ENCODE results near the gene RBM20. TPM values are rescaled to one million over a fixed set of nuclear protein-coding genes. Genes with fewer than 3 reads are reported as not detected.

Gene RBM20
- total and polyA plus RNA-seq, 12 donors = 0.07 to 2.3 (median 0.28) TPM; not detected in 2

DNA sequence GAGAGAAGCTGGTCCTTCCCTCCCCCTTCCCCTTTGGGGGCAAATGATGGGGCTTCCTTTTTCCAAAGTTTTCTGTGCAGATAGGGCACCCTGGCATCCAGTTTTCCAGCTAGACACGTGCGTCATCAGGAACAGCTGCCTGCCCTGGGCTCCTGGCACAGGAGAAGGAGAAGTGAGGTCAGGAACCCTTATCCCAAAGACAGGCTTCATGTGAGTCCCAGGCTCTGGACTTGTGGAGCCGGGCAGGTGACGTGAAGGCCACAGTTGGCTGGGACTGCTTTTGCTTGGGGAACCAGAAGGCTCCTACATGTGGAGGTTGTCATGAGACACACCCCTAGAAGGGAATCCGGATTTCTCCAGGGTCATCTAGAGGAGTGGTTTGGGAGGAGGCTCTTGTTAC is 66.5 kb downstream of the RBM20 start:
- DNase-seq = no peak
- no peak overlapping the region for H3K27ac ChIP-seq
- no peaks in the 10 kb centered on the region for H3K27me3 ChIP-seq
- H3K36me3 ChIP-seq (replicated peaks in 1 of 2) = no peaks in the 10 kb centered on the region
- H3K9me3 ChIP-seq (replicated peaks in 1 of 3) = no peaks in the 10 kb centered on the region
- intact Hi-C loops (cut with DNase I) = no loop called here
- peaks cover 0 to 9% of the 10 kb centered on the region in 2 donors for H3K4me1 ChIP-seq (replicated peaks in 1 of 2)
- 89 to 90% (median 90%) methylated on average over 2 to 5 of the region's 5 CpGs for WGBS, 4 donors
- no peak overlapping the region for H3K4me3 ChIP-seq
- TF ChIP-seq, protein P1, sequence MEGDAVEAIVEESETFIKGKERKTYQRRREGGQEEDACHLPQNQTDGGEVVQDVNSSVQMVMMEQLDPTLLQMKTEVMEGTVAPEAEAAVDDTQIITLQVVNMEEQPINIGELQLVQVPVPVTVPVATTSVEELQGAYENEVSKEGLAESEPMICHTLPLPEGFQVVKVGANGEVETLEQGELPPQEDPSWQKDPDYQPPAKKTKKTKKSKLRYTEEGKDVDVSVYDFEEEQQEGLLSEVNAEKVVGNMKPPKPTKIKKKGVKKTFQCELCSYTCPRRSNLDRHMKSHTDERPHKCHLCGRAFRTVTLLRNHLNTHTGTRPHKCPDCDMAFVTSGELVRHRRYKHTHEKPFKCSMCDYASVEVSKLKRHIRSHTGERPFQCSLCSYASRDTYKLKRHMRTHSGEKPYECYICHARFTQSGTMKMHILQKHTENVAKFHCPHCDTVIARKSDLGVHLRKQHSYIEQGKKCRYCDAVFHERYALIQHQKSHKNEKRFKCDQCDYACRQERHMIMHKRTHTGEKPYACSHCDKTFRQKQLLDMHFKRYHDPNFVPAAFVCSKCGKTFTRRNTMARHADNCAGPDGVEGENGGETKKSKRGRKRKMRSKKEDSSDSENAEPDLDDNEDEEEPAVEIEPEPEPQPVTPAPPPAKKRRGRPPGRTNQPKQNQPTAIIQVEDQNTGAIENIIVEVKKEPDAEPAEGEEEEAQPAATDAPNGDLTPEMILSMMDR (IDR thresholded peaks at IDR 0.05) = no peak
- TF ChIP-seq POLR2A (IDR thresholded peaks at IDR 0.05) = no peak

DNA sequence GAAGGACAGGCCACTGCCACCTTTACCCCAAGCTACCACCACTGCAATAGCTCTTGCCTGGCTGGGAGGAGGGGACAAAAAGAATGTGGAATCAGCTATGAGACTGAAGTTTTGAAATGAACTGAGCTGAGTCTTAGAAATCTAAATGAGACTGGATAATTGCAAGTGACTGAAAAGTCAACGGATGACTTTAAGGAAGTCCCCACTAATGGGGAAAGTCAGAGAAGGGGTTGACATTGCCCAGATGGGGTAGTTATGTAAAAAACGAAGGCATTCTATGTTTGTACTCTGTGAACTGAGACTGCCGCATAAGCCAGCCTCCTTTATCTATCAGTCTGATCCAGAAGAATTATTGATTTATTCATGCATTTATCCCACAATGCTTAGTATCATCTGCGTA is 67.2 kb downstream of the RBM20 start:
- no peak for DNase-seq
- H3K4me3 ChIP-seq = no peak overlapping the region
- 69 to 87% (median 82%) methylated on average over 4 of the region's 4 CpGs for WGBS, 4 donors
- H3K27me3 ChIP-seq = no peaks in the 10 kb centered on the region
- intact Hi-C loops (cut with DNase I) = no loop called here
- no peaks in the 10 kb centered on the region for H3K9me3 ChIP-seq (replicated peaks in 1 of 3)
- no peak for TF ChIP-seq POLR2A (IDR thresholded peaks at IDR 0.05)
- TF ChIP-seq, protein P1 (IDR thresholded peaks at IDR 0.05) = no peak
- peaks cover 0 to 9% of the 10 kb centered on the region in 2 donors for H3K4me1 ChIP-seq (replicated peaks in 1 of 2)
- H3K36me3 ChIP-seq (replicated peaks in 1 of 2) = no peaks in the 10 kb centered on the region
- no peak overlapping the region for H3K27ac ChIP-seq

DNA sequence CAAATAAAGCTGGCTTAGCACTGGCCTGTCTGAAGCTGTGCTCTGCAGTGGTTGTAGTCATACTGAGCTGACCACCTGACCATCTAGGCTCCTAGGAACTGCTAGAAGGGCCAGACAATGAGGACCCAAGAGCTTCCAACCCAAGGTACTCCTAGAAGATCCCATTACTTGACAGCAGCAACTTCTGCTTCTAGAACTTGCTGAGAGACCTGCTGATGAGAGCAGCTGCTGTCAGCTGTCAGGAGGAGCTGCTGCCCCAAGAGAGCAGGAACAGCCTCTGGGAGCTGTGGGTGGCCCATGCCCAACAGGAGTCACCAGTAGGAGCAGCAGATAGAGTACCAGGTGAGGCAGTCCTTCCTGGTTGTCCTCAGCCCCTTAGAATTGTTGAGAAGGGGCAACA is 70.2 kb downstream of the RBM20 start:
- TF ChIP-seq, protein P1 (IDR thresholded peaks at IDR 0.05) = no peak
- TF ChIP-seq POLR2A (IDR thresholded peaks at IDR 0.05) = no peak
- H3K36me3 ChIP-seq (replicated peaks in 1 of 2) = no peaks in the 10 kb centered on the region
- no peak overlapping the region for H3K27ac ChIP-seq
- peaks cover 0 to under 1% of the 10 kb centered on the region in 2 donors for H3K4me1 ChIP-seq (replicated peaks in 1 of 2)
- H3K27me3 ChIP-seq = no peaks in the 10 kb centered on the region
- no peaks in the 10 kb centered on the region for H3K9me3 ChIP-seq (replicated peaks in 1 of 3)
- no peak overlapping the region for H3K4me3 ChIP-seq
- DNase-seq = no peak
- intact Hi-C loops (cut with DNase I) = no loop called here

DNA sequence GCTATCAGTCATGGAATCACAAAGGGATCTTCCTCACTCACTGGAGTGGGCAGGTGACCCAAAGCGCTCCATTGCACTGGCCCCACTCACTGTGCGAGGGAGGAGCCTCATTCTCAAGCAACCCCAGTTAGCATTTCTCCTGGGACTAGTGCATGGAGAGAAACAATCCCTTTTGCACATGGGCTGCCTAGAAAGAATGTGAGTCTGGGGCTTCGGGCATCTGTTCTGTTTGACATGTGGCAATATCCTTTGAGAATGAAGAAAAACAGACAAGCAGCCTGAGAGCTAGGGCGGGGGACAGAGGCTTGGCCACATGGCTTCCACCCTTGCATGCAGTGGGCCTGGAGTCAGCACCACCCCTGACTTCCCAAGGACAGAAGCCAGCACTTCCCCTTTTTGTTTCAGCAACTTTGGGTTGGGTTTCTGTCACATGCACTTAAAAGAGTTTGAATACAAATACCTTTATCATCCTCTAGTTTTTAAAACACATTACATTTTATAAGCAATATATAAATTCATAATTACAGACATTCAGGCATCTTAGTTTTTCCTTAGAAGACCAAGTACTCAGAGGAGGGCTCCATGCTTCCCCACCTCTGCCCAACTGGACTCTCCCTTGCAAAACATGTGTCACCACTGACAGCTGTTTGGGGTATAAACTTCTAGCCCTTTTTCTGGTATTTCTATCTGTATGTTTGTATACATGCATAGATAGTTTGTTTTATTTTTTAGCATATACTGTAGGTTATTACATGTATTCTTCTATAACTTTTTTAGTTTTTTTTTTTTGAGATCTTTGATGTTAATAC is 73.8 kb downstream of the RBM20 start:
- Histone ChIP-seq H3K4me3 (no peak overlapping the region), H3K4me1 (replicated peaks in 1 of 2) (no peaks in the 10 kb centered on the region), H3K9me3 (replicated peaks in 1 of 3) (no peaks in the 10 kb centered on the region), H3K27me3 (no peaks in the 10 kb centered on the region), H3K27ac (no peak overlapping the region), H3K36me3 (replicated peaks in 1 of 2) (no peaks in the 10 kb centered on the region)
- no peak for TF ChIP-seq POLR2A (IDR thresholded peaks at IDR 0.05)
- DNase-seq = peak in 3 of 7 donors; percentile 16 to 46 (median 28)
- intact Hi-C loops (cut with DNase I) = no loop called here
- WGBS, 4 donors = 65 to 73% (median 73%) methylated on average over 3 to 4 of the region's 4 CpGs

Data from adrenal gland (tissue), 12 donors.